ENCODE measurements around the gene PLAAT3. TPM values are rescaled to one million over a fixed set of nuclear protein-coding genes. Genes with fewer than 3 reads are reported as not detected.
"Not testable (repeated sequence)": the region's sequence is repeated elsewhere in the genome, so short reads cannot be mapped to it uniquely, and the experiment has no call there.

The PLAAT3 gene
- polyA plus RNA-seq, 1 experiment: 8.1 TPM

DNA sequence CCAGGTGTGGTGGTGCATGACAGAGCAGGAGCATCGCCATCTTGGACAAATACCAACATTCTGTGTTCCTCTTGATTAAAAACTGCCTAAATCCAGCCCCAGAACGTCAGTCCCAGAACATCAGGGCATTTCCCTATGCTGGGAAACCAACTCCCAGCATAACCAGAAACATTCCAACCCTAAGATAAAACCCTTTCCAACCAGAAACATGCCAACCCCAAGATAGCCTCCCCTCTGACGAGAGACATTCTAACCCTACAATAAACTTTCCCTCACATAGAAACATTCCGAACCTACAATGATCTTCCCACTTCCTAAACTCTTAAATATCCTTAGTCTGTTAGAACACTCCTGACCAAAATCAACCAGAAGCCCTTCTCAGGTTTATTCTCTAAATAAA lies 66.1 kb downstream of the PLAAT3 start:
- POLR2A ChIA-PET: no interaction called here
- no peaks in the 10 kb centered on the region; the same call in 1 of the 2 replicates for H3K9me3 ChIP-seq (ENCODE audit: control insufficient read depth, insufficient read depth, low read length)
- DNase-seq (ENCODE audit: low read depth, low spot score): no peak
- CTCF ChIA-PET: no interaction called here
- no peak overlapping the region for H3K27ac ChIP-seq (ENCODE audit: low read depth, low read length)
- peaks cover 17% of the 10 kb centered on the region for H3K27me3 ChIP-seq (ENCODE audit: control insufficient read depth, insufficient read depth, low read length)
- no peak overlapping the region for H3K4me3 ChIP-seq (ENCODE audit: low read depth, low read length)
- TF ChIP-seq, protein P1, sequence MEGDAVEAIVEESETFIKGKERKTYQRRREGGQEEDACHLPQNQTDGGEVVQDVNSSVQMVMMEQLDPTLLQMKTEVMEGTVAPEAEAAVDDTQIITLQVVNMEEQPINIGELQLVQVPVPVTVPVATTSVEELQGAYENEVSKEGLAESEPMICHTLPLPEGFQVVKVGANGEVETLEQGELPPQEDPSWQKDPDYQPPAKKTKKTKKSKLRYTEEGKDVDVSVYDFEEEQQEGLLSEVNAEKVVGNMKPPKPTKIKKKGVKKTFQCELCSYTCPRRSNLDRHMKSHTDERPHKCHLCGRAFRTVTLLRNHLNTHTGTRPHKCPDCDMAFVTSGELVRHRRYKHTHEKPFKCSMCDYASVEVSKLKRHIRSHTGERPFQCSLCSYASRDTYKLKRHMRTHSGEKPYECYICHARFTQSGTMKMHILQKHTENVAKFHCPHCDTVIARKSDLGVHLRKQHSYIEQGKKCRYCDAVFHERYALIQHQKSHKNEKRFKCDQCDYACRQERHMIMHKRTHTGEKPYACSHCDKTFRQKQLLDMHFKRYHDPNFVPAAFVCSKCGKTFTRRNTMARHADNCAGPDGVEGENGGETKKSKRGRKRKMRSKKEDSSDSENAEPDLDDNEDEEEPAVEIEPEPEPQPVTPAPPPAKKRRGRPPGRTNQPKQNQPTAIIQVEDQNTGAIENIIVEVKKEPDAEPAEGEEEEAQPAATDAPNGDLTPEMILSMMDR (IDR thresholded peaks at IDR 0.05; ENCODE audit: low read depth, low read length): no peak

DNA sequence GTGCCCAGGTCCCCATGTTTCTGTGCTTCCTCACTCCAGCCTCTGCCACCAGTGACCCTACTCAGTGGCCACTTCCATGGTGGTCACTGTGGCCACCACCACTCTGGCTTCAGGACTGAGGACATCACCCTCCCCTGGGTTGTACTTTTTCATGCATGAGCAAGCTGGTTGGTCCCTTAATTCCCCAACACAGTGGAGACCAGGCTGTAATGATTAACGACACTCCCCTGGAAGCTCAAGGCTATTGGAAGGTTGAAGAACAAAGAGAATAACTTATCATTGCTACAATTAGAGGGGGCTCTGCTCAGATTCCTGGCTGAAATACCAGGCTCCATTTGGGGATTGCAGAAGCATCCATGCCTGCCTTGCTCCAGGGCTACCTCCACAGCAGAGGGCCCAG lies 67.2 kb downstream of the PLAAT3 start:
- Histone ChIP-seq H3K4me3 (ENCODE audit: low read depth, low read length) (no peak overlapping the region), H3K9me3 (ENCODE audit: control insufficient read depth, insufficient read depth, low read length) (no peaks in the 10 kb centered on the region; the same call in 1 of the 2 replicates), H3K27me3 (ENCODE audit: control insufficient read depth, insufficient read depth, low read length) (peaks cover 17% of the 10 kb centered on the region), H3K27ac (ENCODE audit: low read depth, low read length) (no peak overlapping the region)
- TF ChIP-seq, protein P1 (IDR thresholded peaks at IDR 0.05; ENCODE audit: low read depth, low read length): no peak
- CTCF ChIA-PET: interaction anchor here (1.0 kb wide), 1 partner anchor 68 kb away, joined by 4 read pairs; no protein-coding TSS in a partner anchor
- POLR2A ChIA-PET: no interaction called here
- DNase-seq (ENCODE audit: low read depth, low spot score): no peak

DNA sequence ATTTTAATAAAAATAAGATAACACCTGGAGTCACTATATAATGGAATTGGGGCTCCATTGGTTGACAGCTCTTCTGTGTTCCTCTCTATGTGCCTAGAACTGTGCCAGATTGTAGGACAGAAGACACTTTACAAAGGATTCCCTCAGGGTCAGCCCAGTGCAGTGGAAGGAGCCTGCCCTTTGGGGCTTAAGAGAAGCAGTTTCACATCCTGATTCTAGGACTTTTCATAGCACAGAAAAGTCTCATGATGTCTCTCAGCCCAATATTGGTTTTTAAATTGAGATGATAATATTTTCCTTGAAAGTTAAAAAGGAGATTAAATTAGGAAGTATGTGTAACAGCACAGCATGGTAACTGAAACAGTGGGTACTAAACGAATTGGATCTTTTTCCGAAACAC lies 70.5 kb downstream of the PLAAT3 start:
- Histone ChIP-seq H3K27me3 (ENCODE audit: control insufficient read depth, insufficient read depth, low read length) (peaks cover 17% of the 10 kb centered on the region), H3K9me3 (ENCODE audit: control insufficient read depth, insufficient read depth, low read length) (no peaks in the 10 kb centered on the region), H3K4me3 (ENCODE audit: low read depth, low read length) (no peak overlapping the region), H3K27ac (ENCODE audit: low read depth, low read length) (no peak overlapping the region)
- CTCF ChIA-PET: interaction anchor here (0.6 kb wide), 1 partner anchor 55 kb away, joined by 3 read pairs; no protein-coding TSS in a partner anchor
- TF ChIP-seq, protein P1 (IDR thresholded peaks at IDR 0.05; ENCODE audit: low read depth, low read length): no peak
- POLR2A ChIA-PET: no interaction called here
- no peak for DNase-seq (ENCODE audit: low read depth, low spot score)

DNA sequence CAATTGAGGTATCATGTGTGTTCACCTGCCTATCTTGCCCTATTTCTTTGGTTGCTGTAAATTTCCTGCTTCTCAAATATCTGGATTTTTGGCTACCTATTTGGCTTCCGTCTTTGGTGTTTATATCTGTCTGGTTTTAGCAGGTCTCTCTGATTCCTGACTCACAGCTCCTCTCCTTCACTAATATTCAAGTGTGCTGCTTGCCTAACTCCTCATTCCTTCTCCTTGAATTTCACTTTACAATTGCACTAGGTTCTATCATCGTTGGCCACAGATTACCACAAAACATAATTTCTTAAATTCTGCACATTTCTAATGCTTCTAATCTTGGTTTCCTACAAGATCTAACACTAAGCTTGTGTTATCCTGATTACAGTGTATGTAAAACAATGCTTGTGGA lies 71.7 kb downstream of the PLAAT3 start:
- CTCF ChIA-PET: interaction anchor here (0.6 kb wide), 1 partner anchor 60 kb away, joined by 3 read pairs; no protein-coding TSS in a partner anchor
- H3K9me3 ChIP-seq (ENCODE audit: control insufficient read depth, insufficient read depth, low read length); POLR2A ChIA-PET; DNase-seq (ENCODE audit: low read depth, low spot score); H3K27ac ChIP-seq (ENCODE audit: low read depth, low read length); H3K4me3 ChIP-seq (ENCODE audit: low read depth, low read length): not testable (repeated sequence)
- H3K27me3 ChIP-seq (ENCODE audit: control insufficient read depth, insufficient read depth, low read length): peaks cover 15% of the 10 kb centered on the region

DNA sequence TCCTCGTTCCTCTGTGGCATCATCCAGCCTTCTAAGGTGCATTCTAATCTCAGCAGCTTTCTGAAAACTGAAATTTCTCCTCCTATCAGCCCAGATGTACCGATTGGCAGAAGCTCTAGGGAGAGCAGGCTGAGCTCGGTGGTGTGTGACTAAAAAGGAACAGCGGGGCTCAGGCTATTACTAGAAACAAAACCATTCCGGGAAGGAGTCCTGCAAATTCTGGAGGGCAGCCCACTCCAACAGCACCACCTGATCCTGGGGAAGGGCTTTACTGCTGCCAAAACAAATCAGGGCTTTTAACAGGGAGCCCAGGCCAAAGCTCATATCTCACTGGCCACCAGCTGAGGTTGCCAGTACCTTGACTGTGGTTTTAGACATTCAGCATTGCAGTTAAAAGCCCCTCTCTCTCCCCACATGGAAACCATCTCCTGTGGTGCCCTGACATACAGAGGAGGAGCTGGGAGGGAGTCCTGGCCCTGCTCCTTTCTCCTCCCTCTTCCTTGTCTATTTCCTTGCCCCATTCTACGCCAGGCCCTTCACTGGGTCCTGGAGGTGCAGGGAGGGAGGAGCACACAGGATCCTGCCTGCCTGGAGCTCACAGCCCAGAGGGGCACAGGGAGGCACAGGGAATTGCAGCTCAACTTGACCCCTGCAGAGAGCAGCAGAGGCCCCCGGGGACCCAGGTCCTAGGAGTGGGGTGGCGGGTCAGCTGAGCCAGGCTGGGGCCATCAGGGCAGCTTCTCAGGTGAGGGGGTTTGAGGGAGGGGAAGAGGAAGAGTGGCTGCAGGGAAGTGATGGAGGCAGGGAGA lies 76.7 kb downstream of the PLAAT3 start:
- peak overlapping the region; percentile 53 for H3K4me3 ChIP-seq (ENCODE audit: low read depth, low read length)
- H3K27ac ChIP-seq (ENCODE audit: low read depth, low read length): peak overlapping the region; percentile 47
- TF ChIP-seq, protein P1 (IDR thresholded peaks at IDR 0.05; ENCODE audit: low read depth, low read length): no peak
- peaks cover 8% of the 10 kb centered on the region for H3K27me3 ChIP-seq (ENCODE audit: control insufficient read depth, insufficient read depth, low read length)
- no peak for DNase-seq (ENCODE audit: low read depth, low spot score)
- CTCF ChIA-PET: interaction anchor here (1.3 to 1.4 kb wide), 2 partner anchors 19 to 59 kb away, joined by 3 to 4 read pairs; no protein-coding TSS in a partner anchor
- H3K9me3 ChIP-seq (ENCODE audit: control insufficient read depth, insufficient read depth, low read length): no peaks in the 10 kb centered on the region
- POLR2A ChIA-PET: no interaction called here

Measured in AG04450 (cell line).